ENCODE measurements around the gene APOA4.

The APOA4 gene

GRCh38 chr11:116774661-116775060 is 48.4 kb downstream of the APOA4 start:
- DNase-seq = no peak

- no peak for DNase-seq
These were observed 49.7 kb downstream of the APOA4 start for GRCh38 chr11:116773203-116774097.

DNA sequence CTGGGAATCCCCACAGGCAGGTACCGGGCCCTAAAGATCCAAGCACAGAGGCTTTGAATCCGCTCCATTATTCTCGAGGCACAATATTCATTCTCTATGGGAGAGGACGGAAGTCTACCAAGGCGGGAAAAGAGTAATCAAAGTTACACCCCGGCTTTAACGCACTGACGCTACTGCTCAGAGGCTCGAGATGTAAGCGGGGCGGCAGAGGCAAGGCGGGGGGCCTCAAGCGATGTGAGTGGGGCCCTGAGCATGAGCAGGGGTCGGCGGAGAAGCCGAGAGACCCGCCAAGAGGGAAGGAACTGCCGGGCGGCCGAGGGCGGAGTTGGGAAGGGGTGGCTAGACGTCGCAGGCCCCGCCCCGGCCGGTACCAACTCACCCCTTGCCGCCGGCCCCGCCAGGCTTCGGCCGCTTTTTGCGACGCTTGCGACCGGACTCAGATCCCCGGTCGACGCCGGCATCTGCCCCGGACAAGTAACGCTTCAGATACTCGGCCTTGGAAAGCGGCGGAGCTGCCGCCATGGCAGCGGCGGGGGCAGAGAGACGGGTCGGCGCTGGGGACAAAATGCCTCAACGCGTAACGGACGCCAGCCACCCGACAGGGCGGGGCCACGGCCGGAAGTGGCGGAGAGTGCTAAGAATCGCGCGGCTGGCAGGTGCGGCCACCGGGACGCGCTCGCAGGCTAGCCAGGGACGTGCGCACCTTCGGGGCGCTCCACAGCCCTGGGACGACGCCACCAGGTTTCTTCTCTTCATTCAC is 50.5 kb downstream of the APOA4 start, which contains the start of gene BUD13:
TSS of gene BUD13 (minus strand) at position 545 of the 760 bp plus-strand sequence. CDS start at position 522, 23 bp downstream.
- peak; percentile 90 to 93 (median 92) for DNase-seq

GRCh38 chr11:116771935-116772334 is 51.2 kb downstream of the APOA4 start:
- no peak for DNase-seq

Data from T-helper 1 cell (primary cell).